HG03457 (cell line): Measurements from ENCODE around the gene SESN1.

ENCODE experiments used
- ATAC-seq: cut with Tn5 transposase; IDR thresholded peaks from one replicate; pipeline ENCODE4 v1.9.1; 2021; ENCODE audit warnings: moderate number of reproducible peaks; ENCODE audit not compliant: unreplicated experiment

The SESN1 gene

GRCh38 chr6:108966251-108966650, 128.4 kb downstream of the SESN1 start:
- ATAC-seq: no peak

GRCh38 chr6:108961985-108962384, 132.7 kb downstream of the SESN1 start:
- ATAC-seq: no peak

- no peak for ATAC-seq
Measured at GRCh38 chr6:108961077-108961476, 133.6 kb downstream of the SESN1 start.

GRCh38 chr6:108960601-108961000, 134.0 kb downstream of the SESN1 start:
- ATAC-seq: no peak

GRCh38 chr6:108959972-108960582, 134.6 kb downstream of the SESN1 start:
- ATAC-seq: no peak

- ATAC-seq: no peak
Measured at GRCh38 chr6:108958900-108959770, 135.5 kb downstream of the SESN1 start.

- no peak for ATAC-seq
Measured at GRCh38 chr6:108957221-108957620, 137.4 kb downstream of the SESN1 start.

GRCh38 chr6:108955329-108955949, 139.2 kb downstream of the SESN1 start:
- ATAC-seq: no peak

- ATAC-seq: no peak
Measured at GRCh38 chr6:108953681-108954080, 141.0 kb downstream of the SESN1 start.

- no peak for ATAC-seq
Measured at GRCh38 chr6:108952776-108953486, 141.7 kb downstream of the SESN1 start.

GRCh38 chr6:108951351-108951953, 143.2 kb downstream of the SESN1 start:
- ATAC-seq: no peak

GRCh38 chr6:108948181-108948661, 146.4 kb downstream of the SESN1 start:
- no peak for ATAC-seq

GRCh38 chr6:108947114-108947854, 147.4 kb downstream of the SESN1 start:
- ATAC-seq: no peak

- no peak for ATAC-seq
Measured at GRCh38 chr6:108946695-108947094, 148.0 kb downstream of the SESN1 start.

- no peak for ATAC-seq
Measured at GRCh38 chr6:108945681-108946159, 148.9 kb downstream of the SESN1 start.

GRCh38 chr6:108944707-108945680, 149.7 kb downstream of the SESN1 start:
- no peak for ATAC-seq

GRCh38 chr6:108944071-108944470, 150.6 kb downstream of the SESN1 start:
- no peak for ATAC-seq

GRCh38 chr6:108942556-108943492, 151.8 kb downstream of the SESN1 start:
- ATAC-seq: no peak
